HG03196 (cell line): Measurements from ENCODE around the gene PRRX2.
"Not testable (repeated sequence)": the region's sequence is repeated elsewhere in the genome, so short reads cannot be mapped to it uniquely, and the experiment has no call there.

Experiments
- ATAC-seq: cut with Tn5 transposase; IDR thresholded peaks from one replicate; pipeline ENCODE4 v1.9.1; 2021; ENCODE audit not compliant: unreplicated experiment

PRRX2 gene

GRCh38 chr9:129755151-129755550 is 89.7 kb downstream of the PRRX2 start:
- no peak for ATAC-seq

GRCh38 chr9:129756191-129756590 is 90.7 kb downstream of the PRRX2 start:
- no peak for ATAC-seq

- no peak for ATAC-seq
Observed at GRCh38 chr9:129757045-129757444, 91.6 kb downstream of the PRRX2 start.

GRCh38 chr9:129759319-129759718 is 93.9 kb downstream of the PRRX2 start:
- no peak for ATAC-seq

DNA sequence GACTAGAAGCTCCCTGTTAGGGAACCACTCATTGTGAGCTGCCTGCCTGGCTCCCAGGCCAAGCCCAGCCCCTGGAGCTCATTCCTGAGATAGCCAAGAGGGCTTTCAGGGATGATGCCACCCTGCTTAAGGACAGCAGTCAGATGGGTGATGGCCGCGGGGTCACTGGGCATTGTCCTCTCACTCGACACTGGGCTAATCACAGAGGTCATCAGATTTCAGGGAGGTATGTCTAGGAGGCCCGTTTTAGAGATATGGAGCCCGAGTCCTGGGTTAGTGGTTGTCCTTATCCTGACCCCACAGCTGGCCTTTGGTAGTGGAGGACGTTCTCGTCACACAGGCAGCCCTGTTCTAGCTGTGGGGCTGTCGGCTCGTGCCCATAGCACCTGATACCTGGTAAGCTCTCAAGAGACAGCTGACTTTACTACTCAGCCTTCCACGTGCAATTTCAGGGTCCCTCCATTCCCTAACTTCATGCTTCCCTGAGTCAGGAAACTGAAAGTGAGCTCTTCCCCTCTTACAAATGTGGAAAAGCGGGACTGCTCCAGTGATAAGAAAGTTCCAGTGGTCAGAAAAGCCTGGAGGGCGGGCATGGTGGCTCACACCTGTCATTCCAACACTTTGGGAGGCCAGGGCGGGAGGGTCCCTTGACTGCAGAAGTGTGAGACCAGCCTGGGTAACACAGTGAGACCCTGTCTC is 94.5 kb downstream of the PRRX2 start:
- ATAC-seq, result no peak

DNA sequence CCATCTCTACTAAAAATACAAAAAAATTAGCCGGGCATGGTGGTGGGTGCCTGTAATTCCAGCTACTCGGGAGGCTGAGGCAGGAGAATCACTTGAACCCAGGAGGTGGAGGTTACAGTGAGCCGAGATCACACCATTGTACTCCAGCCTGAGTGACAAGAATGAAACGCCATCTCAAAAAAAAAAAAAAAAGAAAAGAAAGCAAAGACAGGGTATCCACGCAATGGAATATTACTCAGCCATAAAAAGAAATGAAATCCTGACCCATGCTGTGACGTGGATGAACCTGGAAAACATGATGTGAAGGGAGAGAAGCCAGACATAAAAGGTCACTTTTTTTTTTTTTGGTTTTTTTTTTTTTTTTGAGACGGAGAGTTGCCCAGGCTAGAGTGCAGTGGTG is 95.3 kb downstream of the PRRX2 start:
- not testable (repeated sequence) for ATAC-seq

DNA sequence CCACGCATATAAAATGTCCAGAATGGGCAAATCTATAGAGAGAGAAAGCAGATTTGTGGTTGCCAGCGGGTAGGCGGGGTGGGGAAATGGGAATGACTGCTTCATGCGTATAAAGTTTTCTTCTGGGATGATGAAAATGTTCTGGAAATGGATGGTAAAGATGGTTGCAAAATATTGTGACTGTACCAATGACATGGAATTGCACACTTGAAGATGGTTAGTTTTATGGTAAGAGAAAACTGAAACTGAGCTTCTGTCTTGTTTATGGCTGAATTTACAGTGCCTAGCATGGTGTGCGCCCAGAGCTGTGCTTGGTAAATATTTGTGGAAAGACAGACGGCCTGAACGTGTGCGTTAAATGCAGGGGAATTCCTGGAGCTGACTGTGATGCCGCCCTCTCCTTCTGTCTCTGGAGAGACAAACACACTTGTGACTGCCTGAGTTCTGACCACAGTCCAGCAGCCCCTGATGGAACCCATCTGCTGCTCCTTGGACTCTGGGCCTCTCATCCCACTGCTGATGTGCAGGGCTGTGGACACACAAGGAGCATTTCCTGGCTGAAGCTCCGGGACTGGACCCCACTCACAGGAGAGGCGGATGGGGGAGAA is 96.0 kb downstream of the PRRX2 start:
- no peak for ATAC-seq

DNA sequence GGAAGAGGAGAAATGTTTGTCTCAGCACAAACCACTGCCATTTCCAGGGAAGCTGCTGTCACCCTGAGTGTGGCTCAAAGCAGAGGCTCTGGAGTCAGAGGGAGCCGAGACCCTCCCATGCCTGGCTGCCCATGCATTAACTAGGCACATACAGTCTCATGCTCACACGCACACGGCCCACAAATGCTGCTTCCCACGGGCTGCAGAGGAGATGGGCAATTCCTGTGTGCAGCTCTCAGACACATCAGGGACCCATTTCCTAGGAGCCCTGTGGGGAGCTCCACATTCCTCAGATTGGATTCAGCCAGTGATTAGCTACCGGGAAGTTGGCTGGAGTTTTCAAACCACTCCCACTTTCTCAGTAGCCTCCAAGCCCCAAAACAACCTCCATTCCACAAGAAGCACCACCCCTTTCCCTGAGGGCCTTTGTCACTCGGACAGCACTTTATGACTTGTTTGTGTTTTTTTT is 96.5 kb downstream of the PRRX2 start:
- no peak for ATAC-seq

- ATAC-seq, result not testable (repeated sequence)
Observed at GRCh38 chr9:129762370-129762984, 97.0 kb downstream of the PRRX2 start.

DNA sequence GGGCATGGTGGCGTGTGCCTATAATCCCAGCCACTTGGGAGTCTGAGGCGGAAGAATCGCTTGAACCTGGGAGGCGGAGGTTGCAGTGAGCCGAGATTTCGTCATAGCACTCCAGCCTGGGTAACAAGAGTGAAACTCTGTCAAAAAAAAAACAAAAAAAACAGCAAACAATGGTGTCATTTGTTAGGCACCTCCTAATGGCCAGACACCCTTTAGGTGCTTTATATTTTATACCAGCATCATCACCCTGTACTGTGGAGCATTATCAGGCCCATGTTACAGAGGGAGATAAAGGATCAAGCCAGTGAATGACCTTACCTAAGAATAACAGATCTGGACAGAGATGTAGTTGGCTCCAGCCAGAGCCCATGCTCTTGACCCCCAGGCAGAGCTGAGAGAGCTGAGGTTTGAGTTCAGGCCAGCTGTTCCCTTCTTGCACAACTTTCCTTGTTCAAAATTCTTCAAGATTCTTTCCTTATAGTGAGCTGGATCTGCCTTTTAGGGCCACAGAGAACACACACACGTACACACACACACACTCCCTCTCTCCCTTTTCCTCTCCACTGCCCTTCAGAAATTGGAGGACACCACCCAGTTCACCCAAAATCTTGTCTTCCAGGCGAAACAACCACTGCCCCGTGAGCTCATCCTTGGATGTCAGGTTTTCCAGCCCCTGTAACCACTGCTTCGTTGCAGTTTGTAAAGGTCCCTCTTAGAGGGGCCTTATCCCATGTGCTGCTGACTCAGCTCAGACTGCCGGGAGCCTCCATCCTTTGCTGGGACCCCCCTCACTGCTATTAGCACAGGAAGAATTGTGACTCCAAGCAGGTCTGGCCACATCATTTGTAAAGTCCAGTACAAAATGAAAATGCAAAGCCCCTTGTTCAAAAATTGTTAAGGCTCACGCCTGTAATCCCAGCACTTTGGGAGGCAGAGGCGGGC is 97.8 kb downstream of the PRRX2 start:
- ATAC-seq, result no peak

DNA sequence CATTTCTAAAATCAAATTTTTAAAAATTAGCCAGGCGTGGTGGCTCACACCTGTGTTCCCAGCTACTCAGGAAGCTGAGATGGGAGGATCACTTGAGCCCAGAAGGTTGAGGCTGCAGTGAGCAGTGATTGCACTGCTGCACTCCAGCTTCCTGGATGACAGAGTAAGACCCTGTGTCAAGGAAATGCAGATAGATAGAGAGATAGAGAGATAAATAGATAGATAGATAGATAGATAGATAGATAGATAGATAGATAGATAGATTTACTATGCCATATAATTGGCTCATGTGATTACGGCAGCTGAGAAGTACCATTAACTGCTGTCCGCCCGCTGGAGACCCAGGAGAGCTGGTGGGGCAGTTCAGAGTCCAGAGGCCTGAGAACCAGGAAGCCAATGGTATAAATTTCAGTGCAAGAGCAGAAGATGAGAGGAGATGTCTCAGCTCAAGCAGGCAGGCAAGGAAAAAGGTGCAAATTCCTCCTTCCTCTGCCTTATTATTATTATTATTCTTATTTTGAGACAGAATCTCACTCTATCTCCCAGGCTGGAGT is 100.4 kb downstream of the PRRX2 start:
- ATAC-seq, result no peak

GRCh38 chr9:129768486-129768885 is 103.0 kb downstream of the PRRX2 start:
- ATAC-seq, result no peak

DNA sequence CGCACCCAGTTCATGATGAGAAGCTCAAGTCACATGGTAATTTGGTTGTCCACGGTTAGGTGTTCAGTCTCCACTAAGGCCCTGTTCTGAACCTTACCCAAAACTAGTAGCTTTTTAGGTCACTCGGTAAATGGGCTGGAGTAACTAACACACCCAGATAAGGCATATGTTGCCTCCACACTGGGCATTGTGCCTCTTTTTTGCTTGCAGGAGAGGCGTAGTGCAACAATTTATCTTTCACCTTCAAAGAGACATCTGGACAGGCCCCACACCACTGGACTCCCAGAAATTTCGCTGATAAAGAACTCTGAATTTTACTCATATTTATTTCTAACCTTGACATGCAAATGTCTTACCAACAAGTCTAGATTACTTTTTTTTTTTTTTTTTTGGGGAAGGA is 104.2 kb downstream of the PRRX2 start:
- no peak for ATAC-seq

- ATAC-seq, result no peak
Observed at GRCh38 chr9:129770741-129771140, 105.3 kb downstream of the PRRX2 start.
